Stimulated activated CD8-positive, alpha-beta memory T cell treated with anti-CD3 and anti-CD28 coated beads, Interleukin-15, amount 100 ng/mL, for 48 hours (primary cell): Measurements from ENCODE around the gene CACNB1.
"Not testable (repeated sequence)": the region's sequence is repeated elsewhere in the genome, so short reads cannot be mapped to it uniquely, and the experiment has no call there.

Experiments used
- DNase-seq, 2 donors: peaks; one replicate each; pipeline ENCODE4 v3.0.0-alpha.2; 2020; ENCODE audit warnings: low read depth in 2 of 2

CACNB1 gene

DNA sequence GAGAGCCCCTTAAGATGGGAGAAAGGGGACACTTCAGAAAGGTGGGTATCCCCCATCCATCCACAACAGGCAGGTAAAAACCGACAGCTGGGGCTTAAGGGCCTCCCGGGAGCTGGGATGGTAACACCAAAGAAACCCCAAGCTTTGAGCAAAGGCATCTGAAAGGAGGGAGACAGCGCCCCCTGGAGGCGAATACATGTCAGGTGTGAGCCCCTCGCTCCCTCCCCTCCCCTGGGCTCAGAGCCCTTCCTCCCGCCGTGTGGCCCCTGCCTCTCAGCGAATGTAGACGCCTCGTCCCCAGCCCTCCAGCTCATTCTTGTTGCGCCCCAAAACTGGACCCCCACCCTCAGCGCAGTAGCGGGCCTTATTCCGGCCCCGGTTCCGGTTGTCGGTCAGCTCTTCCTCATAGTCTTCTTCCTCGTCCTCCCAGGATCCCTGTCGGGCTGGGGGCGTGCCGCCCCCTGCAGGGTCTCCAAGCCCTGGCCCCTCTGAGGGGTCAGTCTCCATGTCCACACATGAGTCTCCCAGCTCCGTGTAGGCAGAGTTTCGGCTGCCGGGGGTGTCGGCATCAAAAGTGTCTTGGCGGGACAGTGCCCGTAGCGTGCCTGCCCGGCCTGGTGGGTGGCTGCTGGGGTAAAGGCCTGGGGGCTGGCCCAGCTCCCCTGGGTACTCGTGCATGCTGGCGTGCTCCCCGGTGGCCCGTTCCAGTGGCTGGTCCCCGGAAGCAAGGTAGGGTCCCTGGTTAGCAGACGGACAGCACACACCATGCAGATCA is 22.4 kb downstream of the CACNB1 start:
- peak in 1 of 2 donors; percentile 47 for DNase-seq

DNA sequence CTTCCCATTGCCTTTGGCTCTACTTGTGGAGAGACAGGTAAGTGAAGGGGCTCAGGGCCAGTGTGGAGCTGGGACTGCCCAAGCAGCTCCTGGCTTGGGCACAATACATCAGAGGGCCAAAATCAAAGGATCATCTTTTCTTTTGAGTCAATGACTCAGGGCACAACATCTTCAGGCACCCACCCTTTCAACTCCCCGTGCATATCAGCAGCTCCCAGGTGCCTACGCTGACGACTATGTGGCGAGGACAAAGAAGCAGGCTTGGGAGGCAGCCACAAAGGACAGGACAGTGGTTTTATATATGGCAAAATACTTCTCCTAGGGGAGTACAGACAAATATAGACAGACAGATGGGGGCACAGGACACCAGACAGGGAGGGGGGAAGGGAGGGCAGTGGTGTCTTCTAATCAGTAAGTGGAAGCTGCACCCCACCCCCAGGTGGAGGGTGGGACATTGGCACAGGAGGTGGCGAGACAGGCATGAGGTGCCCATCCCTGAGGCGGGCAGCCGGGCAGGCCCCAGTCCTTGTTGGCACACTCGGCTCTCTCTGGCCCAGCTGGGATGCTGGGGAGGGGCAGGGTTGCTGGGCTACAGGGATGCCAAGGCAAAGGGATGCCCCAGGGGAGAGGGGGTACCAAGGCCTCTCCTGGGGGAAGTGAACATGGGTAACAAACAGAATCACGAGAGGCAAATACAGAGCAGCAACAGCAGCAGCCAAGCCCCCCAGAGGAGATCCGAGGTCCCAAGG is 23.8 kb downstream of the CACNB1 start:
- no peak for DNase-seq

DNA sequence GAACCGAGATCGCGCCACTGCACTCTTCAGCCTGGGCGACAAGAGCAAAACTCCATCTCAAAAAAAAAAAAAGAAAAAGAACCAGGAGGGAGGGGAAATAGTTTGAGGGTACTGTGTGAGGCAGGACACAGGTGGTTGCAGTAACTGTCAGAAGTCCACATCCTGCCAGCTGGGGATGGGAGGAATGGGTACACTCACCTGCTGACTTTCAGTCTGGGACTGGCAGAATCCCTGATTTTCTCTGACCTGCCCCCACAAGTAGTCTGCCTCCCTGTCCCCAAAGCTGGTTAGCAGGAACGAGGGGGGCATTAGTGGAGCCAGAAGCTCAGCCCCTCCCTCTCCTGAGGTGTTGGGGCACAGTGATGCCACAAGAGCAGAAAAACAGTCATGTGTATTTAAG is 24.4 kb downstream of the CACNB1 start:
- DNase-seq = no peak

DNA sequence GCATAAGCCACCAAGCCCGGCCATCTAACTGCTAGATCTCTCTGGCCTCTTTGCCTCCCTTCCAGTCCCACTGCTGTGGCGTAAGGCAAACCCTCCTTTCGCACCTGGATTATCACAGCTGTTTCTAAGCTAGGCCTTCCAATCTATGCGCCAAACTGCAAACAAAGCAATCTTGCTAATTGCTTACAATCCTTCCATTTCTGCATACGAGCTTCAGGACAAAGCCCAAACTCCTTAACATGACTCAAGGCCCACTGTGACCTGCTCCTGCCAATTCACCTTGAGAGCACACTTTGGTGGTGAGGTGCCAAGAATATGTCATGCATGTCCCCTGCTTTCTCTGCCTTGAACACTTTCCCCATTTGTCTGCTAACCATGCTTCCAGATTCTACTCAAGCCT is 25.5 kb downstream of the CACNB1 start:
- no peak for DNase-seq

DNA sequence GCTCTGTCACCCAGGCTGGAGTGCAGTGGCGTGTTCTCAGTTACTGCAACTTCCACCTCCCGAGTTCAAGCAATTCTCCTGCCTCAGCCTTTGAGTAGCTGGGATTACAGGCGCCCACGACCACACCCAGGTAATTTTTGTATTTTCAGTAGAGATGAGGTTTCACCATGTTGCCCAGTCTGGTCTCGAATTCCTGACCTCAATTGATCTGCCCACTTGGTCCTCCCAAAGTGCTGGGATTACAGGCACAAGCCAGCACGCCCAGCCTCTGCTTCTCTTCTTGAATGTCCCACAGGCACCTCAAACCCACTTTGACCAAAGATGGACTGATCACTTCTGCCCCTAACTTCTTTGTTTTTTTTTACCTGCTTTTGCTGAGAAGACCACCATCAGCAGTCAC is 26.9 kb downstream of the CACNB1 start:
- DNase-seq = no peak

DNA sequence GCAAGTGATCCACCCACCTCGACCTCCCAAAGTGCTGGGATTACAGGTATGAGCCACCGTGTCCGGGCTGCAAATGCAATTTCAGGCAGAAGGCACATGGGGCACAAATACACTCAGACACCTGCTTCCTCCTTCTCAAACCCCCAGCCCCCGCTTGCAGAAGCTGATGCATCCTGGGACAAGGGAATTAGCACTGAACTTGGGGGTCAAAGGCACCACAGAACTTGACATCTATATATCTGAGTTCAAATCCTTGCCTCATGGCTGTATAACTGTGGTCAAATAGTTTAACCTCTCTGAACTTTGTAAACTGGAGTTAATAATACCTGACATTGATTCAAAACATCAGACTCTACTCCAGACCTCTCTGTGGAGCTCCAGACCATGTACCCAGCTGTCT is 27.4 kb downstream of the CACNB1 start:
- no peak for DNase-seq

DNA sequence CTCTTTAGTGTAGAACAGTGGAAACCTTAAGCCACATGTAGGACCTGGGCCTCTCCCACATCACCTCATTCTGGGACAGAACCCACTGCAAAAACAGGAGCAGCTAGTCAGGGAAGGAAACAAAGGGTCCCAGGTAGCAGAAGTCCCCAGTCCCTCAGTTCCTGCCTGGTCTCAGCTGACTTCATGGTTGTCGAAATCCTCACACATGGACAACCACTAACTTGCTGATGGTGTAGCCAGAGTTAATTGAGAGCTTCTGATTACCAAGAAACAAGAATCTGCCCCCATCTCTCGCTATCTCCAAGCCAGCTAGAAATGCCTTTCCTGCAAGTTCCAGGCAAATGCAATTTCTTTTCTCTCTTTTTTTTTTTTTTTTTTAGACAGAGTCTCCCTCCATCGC is 28.0 kb downstream of the CACNB1 start:
- DNase-seq = no peak

DNA sequence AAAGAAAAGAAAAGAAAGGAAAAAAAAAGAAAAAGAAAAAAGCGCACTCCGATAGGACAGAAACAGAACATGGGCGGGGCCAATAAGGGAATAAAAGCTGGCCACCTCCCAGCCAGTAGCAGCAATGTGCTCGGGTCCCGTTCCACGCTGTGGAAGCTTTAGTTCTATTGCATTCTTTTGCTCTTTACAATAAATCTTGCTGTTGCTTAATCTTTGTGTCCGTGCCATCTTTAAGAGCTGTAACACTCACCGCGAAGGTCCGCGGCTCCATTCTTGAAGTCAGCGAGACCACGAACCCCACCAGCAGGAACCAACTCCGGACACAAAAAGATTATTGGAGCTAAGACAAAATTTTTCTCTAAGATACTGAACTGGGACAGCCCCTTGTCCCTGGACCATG is 28.4 kb downstream of the CACNB1 start:
- no peak for DNase-seq

DNA sequence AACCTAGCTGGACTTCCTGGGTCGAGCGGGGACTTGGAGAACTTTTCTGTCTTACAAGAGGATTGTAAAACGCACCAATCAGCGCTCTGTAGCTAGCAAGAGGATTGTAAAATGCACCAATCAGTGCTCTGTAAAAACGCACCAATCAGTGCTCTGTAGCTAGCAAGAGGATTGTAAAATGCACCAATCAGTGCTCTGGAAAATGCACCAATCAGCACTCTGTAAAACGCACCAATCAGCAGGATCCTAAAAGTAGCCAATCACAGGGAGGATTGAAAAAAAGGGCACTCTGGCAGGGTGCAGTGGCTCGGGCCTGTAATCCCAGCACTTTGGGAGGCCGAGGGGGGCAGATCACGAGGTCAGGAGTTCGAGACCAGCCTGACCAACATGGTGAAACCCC is 29.0 kb downstream of the CACNB1 start:
- not testable (repeated sequence) for DNase-seq

DNA sequence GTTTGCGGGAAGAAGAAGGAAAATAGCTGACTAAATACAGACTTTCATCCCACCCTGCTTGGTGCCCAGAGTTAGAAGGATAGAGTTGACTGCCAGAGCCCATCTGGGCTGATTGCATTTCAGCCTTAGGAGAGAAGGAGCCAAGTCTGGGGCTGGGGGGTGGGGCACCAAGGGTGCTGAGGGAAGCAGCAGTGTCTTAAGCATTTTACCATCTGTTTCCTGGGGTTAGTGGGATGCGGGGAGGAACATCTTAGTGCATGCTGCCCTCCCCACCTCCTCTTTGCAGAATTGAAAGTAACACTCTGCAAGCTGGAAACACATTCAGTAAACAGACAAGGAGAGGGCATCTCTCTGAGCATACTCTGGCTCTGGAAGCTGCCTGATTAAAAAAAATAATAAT is 30.0 kb downstream of the CACNB1 start:
- no peak for DNase-seq

DNA sequence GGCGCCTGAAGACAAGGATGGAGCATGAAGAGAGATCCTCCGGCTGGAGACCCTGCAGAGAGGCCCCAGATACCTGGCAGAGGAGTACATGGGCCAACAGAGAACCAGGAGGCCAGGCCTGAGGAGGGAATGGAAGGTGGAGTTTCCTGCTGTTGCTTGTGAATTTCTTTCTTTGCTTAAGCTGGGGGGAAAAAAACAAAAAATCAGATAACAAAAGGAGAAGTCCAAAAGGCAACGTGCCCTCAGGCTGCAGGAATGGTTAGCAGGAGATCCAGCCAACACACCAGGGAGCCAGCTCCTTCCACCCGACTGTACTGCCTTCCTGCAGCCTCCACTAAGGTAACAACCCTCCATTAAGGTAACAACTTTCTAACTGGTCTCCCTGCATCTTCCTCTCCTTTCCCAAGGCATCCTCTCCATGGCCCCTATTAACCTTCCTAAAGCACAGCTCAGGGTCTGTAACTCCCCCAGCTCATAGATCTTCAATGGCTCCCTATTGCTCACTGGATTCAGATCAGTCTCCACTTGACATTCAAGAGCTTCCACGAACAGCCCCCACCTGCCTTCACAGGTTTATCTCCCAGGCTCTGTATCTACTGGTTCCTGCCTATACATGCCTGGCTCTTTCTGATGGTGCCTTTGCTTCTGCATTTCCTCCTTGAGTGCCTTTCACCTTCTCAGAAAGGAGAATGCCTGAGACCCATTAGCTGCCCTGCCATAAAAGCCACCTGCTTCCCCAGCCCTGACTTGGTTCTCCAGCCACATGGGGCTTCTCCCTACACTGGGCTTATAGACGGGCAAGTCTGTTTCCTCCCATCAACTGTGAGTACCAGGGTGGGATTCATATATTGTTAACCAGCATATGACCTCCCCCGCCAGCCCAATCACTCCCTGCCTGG is 30.8 kb downstream of the CACNB1 start:
- DNase-seq = no peak

DNA sequence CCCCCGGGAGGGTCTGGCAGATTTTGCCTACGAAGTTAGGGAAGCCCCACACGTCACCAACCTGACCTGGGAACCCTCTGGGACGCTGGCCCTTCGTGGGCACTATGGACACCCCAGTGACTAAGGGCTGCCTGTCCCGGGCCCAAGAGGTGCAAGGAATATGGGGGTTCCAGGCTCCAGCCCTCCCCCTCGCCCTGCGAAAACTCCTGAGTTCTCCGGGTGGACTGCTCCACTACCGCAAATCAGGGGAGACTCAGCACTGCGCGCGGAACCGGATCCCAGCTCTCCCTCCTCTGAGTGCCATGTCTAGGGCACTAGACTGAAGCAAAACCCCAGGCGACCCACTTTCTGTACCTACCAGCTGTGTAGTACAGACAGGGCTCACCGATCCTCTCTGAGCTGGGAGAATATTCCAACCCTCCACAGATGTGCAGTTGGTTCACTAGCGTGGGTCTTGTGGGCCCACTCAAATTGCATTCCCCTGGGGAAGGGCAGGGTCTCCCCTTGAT is 31.6 kb downstream of the CACNB1 start, which contains the start of gene ARL5C:
ARL5C (minus strand) TSS at position 321 of the 509 bp plus-strand sequence. CDS start 401 bp downstream, outside the sequence.
- DNase-seq = no peak

DNA sequence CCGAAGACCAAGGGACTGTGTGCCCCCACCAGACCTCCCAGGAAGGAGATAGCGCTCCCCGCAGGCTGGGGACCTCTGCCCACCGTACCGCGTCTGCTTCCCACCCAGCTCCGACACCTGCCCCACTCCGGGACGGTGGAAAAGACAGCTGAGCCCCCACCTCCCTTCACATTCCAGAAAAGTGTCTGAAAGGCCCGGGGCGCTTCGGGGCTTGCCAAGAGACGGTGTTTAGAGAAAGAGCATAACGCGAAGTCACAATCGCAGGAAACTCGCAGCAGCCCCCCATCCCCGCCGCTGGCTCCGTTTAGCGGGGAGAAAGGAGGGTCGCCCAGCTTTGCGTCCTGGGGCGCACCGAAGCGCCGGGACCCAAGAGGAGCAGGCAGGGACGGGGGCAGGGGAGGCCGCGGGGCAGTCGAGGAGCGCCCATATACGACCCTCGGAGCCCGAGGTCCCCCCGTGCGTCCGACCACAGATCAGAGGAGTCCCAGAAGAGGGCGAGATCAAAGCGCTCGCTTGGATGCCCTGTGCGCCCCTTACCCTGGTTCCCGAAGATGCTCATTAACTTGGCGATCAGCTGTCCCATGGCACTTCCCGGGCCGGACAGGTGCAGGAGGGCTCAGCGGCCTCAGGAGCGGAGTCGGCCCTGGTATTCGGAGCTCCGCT is 32.2 kb downstream of the CACNB1 start:
- DNase-seq = no peak

DNA sequence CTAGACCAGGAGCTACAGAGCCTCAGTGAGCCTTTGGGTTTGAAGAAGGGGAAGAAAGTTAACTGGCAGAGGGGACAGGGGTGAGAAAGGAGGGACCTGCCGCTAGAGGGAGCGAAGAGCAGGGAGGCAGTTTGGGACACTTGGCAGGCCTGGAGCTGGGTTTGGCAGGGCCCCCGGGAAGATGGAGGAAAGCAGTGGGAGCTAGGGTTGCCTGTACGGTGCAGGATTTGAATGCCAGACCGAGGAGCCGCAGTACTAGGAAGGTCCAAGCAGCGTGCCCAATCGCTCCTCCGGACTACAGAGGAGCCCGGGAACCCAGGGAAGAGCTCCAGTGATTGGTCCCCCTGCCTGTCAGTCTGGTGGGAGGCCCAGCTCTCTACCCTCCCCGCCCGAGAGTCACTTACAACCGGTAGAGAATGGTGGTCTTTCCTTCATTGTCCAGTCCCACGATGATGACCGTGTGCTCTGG is 32.8 kb downstream of the CACNB1 start:
- DNase-seq = peak; percentile 66 to 76

DNA sequence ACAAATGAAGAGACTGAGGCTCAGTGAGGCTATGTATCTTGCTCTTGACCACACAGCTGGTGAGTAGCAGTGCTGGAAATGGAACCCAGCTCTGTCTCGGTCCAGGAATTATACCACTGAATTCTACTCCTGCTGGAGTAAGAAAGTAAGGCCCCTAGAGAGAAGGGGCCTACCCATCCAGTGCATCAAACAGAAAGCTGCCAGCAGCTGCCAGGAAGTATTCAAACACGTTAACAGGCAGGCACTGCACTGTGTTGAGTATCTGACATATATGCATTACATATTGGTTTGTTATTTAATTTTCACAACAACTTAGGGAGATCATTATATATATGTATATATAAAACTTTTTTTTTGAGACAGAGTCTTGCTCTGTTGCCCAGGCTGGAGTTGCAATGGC is 35.5 kb downstream of the CACNB1 start:
- DNase-seq = no peak

DNA sequence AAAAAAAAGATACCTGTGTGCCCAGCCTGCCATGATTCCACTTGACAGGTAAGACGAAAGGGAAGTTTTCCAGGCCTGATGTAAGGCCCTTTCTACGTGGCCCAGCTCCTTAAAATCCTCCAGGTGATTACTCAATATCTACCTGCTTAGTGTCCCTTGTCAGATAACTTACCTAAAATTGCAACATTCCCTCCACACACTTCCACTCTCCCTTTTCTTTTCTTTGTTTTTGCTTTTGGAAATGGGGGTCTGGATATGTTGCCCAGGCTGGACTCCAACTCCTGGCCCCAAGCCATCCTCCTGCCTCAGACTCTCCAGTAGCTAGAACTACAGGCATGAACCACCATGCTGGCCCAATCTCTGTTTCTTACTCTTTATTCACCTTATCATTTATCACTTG is 38.8 kb downstream of the CACNB1 start:
- DNase-seq = no peak

DNA sequence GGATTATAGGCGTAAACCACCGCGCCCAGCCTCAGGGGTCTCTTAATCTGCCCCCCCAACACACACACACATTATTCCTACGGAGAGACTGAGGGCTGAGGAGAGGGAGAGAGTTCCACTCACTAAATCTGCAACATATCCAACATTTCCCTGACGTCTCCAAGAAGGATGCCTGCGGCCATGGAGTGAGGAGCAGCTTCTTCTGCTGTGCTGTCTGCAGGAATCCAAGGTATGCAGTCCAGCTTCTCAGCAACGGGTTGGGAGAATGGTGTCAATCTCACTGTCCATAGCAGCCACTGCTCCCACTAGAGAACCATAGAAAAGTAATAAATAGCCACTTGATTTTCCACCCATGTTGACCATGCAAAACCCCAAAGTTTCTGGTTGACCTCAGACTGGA is 41.0 kb downstream of the CACNB1 start:
- no peak for DNase-seq

DNA sequence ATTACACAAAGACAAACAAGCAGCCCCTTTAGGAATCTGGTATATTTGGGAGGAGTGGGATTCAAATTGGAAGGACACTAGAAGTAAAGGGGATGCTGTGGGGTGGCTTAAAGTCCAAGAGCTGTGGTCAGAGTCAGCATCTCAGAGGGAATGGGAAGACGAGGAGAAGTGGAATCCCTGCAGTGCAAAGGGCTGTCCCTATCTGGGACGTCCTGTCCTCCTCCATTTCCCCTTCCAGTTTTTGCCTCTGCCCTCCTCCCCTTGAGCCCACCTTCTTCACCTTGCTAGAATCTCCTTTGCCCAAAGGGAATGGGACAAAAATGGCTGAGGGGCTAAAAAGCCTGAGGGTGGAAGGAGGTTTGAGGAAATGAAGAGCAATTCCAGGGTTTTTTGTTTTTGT is 41.8 kb downstream of the CACNB1 start:
- no peak for DNase-seq

DNA sequence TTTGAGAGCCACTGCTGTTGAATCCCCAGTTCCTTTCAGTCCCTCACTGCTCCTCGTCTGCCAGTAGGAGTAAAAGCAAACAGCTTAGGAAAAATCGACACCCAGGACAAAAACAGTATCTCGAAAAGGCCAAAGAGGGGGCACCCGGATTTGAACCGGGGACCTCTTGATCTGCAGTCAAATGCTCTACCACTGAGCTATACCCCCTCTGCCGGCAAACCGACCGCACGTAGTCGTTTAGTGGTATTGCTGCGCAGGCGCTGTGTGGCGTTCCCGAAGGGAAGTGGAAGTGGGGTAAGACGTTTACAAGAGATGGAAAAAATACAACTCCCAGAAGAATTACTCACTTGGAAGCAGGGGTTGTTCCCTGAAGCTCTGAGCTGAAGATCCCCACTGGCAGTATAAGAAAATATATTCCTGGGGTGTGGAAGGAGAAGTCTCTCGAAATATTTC is 43.8 kb downstream of the CACNB1 start:
- DNase-seq = peak; percentile 77 to 81

DNA sequence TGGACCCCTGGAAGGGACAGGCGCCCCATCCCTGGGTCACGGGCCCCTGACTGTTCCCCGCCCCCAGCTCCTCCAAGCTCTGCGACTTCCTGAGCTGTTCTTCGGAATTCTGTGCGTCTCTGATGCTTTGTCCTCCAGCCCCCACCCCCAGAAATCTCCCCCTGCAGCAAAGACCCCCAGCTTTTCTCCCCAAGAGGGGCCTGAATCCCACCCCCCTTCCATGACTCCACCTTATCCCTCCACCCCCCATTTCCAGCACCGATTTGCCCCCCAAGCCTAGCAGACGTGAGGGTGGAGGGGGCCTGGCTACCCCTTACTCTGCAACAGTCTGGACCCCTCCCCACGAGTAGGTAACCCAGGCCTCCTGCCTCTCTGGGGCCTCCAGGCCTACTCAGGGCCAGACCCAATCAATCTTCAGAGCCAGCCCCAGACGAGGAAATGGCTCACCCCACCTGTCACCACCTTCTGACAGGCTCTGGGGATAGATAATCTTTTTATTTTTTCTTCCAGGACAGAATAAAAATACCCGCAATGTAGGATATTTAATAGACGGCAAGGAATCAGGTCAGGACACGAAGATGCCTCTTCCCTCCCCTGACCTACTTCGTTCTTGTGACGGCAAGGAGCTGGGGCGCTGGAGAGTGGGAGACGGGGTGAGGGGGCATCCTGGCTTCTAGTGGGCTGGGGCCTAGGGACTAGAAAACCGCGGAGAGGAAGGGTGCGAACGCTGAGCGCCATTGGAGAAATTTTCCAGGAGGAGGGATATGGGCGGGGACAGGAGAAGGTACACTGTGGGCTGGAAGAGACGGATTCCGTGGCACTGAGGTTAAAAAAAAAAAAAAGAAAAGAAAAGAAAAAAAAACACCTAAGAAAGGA is 45.3 kb downstream of the CACNB1 start:
- no peak for DNase-seq
